Esophagus mucosa (tissue), 1 donor: Measurements from ENCODE around the gene TMEM151B. TPM values are rescaled to one million over a fixed set of nuclear protein-coding genes. Genes with fewer than 3 reads are reported as not detected.

Experiments used
- ATAC-seq: fragments of 200-7000 bp; cut with Tn5 transposase; one replicate; pipeline ENCODE4 v1.9.1; 2020
- total RNA-seq: library from RNA; stranded (reverse); gene quantifications from one replicate; pipeline ENCODE4 v1.2.4, GENCODE V29; 2023
- donor health status: DM: yes; HTN: yes; CAD: no.

The TMEM151B gene
- total RNA-seq, 1 donor from 2014 or later: not detected

DNA sequence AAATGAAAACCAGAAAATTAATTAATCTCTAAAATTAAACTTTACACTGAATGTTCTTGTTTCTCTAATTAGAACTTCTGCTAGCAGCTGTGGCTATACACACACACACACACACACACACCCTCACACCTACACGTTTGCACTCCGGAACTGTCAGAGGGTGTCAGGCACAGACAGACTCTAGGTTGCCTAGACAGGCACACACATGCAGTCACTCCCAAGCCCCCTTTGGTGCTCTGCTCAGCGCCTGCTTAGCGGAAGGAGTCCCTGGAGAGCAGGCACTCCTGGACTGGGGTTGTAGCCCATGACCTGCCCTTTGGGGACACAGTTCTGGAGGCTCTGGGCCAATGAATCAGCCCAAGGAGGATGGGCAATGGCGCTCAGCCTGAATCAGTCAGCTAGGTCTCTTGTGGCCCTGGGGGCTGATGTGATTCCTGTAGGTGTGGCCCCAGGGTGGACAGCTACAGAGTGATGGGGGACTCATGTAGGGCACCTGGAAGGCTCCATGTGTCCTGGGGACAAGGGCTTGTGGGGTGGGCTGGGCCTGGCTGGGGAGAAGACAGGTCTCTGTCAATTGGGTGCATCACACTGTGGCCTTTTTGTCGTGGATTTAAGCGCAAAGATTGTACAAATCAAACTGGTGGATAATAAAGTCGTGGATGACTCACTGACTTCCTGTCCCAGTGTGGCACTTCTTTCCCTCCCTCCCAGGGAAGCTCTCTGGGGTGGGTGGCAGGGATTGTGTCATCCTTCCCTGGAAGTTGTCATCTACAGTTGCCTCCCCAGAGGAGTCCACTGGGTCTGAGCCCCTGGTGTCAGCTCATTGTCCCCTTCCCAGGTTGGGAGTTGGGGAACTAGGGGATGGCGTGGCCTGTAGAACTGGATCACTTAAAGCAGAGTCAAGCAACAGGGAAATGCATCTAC, 8.8 kb downstream of the TMEM151B start:
- ATAC-seq: no peak

DNA sequence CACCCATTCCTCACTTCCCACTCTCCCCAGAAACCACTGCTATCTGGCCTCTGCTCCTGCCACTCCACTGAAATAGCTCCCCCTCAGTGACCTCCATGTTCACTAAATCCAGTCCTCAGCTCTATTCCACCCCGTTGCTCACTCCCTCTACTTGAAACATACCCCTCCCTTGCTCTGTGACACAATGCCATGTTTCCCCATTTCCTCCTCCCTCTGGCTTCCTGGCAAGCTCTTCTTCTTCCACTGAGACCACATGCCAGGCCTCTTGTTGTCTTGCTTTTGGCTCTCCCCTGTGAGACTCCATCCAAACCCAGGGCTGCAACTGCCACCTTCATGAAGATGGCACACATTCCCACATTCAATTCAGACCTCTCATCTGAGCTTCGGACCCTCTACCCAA, 13.9 kb downstream of the TMEM151B start:
- no peak for ATAC-seq

DNA sequence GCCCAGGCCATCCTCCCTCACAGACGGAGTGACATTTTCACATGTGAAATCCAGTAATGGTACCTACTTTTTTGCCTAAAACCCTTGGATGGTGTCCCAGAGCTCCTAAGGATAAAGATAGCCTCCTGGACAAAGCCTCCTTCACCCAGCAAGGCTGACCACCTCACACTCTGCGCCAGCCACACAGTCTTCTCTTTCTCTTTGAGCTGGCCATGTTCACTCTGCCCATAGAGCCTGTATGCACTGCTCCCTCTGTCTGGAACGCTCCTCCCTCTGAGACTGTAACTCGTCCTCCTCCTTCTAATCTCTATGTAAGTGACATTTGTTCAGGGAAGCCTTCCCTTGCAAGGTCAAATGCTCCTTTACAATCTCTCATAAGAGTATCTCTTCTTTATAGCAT, 14.6 kb downstream of the TMEM151B start:
- ATAC-seq: no peak

DNA sequence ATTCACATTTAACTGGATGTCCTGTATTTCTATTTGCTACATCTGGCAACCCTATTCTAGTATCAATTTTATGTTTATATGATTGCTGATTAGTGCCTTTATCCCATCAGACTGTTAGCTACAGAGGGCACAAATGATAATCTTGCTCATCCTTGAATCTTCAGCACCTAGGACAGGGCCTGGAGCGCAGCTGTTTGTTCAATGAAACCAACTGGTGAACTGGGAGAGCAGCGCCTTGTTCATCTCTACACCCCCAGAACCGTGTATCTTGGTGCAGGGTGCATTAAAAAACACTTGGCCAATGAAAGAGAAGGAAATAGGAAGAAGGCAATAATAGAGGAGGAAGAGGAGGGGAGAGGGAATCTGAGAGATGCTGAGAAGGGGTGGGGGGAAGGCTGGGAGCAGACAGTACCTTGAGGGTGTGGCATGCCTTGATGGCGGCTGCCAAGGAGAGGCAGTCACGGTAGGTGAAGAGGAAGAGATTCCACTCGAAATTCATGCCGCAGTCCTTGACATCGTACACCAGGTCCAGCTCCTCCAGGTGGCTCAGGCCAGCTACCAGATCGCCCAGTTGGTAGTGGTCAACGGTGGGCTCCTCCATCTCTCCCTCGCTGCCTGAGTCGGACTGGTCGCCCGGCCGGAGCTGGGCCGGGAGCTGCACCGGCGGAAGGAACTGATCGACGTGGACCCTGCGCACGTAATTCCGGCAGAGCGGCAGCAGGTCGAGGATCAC, 15.5 kb downstream of the TMEM151B start:
- ATAC-seq: no peak

DNA sequence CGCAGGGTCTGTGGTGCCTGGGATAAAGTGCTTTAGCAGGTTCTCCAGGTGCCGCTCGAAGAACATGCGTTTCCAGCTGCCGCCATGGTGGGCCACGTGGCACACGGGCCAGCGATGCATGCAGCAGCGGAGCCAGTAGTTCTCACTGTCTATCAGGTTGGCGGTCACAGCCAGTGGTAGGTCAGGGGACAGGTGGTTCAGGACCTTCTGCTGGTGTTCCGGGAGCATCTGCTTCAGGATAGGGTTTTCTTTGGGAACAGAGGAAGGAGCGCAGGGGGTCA, 16.0 kb downstream of the TMEM151B start:
- no peak for ATAC-seq

DNA sequence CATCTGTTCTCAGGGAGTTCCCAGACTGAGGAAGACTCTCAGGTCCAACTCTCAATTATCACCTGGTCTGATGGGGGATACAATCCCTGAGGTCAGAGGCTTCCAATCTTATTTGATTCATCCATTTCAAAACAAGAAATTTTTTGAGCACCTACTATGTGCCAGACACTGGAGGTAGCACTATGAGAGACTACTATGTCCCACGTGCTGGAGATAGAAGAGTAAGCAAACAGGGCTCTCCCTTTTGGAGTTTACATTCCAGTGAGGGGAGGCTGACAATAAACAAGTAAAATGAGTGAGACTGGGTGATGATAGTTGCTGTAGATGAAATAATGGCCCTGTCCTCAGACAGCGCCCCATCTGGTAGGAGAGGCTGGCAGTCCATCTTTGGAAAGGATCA, 16.5 kb downstream of the TMEM151B start:
- ATAC-seq: no peak

DNA sequence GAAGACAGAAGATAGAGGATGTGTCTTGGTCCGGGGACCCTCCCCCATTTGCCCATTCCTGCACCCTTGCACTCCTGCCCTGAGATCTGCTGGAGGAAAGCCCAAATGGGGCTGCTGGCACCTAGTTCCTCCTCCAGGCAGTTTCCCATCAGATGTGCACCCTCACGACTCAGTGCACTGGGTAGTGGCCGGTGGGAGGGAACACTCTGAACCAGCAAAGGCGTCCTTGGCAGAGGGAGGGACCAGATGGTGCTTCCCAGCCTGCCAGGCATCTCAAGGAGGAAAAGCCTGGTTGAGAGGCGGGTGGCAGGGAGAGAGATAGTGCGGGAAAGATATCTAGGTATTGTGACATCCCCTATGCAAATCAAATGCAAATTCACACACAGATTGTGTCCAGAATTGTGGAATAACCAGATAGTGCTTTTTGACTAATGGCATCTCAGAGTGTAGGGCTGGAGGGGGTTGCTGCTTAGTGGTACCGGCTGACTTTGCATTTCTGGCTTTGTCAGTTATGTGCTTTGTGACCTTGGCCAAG, 19.5 kb downstream of the TMEM151B start:
- ATAC-seq: no peak

DNA sequence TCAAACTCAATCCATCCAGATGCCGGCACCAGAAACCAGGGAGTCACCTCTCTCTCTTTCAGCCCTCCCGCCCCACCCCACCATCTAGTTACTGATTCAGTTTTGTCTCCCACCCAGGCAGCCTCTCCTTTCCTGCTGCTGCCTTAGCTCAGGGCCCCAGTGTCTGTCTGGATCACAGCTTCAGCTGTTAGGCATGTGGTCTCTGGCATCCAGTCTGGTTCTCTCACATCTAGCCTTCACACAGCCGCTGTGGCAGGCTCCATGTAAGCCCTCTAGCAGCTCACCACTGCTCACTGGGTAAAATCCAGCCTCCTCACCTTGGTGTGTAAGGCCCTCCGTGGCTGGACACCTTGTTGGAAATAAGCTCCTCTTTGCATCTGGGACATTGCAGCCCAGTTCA, 21.6 kb downstream of the TMEM151B start:
- ATAC-seq: no peak

DNA sequence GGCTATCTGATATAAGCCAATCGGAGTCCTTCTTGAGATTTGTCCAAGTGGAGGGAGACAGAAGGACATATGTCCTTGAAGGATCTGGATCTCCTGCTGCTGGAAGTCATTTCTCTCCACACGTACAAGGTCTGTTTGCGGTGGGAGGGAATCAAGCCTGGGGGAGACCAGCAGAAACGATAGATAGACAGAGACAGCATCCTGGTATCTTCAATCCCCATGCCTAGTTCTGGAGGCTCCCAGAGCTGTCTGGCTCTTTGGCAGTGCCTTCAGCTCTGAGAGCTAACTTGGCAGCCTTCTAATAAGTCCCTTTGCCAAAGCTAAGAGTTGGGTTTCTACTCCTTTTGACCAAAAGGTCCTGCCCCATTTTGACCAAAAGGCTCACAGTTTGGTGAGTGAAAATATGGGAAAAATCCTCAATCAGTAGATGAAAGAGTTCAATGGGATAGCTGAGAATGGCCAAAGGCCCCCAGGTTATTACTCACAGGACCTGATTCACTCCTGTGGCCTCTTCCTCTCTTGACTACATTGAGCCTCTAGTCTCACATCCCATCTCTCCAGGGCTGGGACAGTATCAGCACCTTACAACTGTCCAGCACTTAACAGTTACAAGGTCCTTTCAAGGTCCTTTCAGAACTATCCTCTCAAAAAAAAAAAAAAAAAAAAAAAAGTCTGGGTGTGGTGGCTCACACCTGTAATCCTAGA, 22.6 kb downstream of the TMEM151B start:
- no peak for ATAC-seq

DNA sequence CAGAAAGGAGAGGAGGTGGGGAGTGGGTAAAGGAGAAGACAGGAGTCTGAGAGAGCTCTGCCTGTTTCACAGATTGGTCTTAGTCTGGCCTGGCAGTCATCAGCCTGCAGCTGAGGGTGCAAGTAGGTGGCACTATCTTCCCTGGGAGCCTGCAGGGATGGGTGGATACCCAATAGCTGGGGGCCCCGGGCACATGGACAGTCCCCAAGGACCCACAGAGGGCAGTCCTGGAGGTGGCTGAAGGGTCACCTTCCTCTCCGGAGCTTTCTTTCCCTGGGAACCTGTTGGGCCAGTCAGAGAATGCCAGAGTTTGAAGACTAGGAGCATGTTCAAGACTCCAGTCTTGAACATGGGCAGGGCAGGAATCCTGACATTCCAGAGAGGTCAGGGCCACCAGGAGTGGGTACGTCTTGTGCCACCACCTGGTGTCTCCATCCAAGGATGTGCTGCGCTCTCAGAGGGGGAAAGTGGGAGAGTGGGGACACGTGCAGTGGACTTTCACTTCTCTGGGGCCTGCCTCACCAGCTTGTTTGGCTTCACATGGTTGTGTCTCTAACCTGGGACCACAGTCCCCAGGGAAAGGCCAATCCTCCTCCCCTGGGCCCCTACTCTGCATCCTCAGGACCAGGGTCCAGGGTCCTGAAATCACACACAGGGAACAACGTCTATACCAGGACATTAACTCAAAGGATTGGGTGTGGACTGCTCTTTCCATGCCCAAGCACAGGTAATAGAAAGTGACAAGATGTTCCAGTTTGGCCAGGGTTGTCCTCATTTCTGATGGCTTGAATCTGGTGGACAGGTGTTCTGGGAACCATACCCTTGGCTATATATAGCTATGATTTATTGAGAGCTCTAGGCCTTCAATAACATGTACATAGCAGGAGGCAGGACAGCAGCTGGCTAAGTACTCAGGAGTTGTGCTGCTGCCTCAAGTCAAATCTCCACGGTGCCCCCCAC, 24.9 kb downstream of the TMEM151B start:
- ATAC-seq: no peak

DNA sequence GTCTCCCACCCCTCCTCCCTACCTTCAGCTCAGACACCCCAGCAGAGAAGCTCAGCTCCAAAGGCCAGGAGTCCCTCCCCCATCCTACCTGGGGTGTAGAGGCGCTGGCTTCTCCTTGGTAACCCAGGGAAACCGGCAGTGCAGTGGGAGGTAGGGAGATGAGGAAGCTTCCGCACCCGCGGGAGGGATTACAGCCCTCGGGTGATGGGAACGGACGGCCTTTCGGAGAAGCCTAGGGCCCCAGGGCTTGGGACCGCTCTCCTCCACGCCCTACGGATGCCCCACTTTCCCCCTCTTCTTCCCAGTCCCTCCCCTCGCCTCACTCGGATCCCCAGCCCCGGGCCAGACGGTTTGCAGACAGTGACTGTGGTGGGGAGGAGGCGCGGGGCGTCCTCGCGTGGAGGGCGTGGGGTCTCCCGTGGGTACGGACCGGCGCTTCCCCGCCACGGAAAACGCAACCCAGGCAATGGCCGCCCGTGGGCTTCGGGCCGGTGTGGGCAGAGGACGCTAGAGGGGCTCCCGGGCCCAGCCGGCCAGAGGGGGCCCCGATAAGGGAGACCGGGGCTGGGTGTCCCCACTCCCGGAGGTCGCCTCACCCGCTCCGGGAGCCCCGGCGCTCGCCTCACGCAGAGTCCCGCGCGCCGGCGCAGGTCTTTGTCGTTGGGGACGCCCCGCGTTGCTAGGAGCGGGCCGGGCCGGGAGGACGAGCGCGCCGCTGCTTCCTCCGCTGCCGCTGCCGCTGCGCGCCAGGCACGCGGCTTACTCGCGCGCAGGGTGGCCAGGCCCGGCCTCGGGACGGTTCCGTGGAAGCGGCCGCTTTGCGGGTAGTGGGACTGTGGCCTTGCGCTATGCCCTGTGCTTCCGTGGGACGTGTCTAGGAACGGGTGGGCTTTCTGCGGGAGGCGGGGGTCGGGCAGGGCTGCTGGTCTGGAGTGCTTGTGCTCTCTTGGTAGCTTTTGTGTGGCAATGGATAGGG, 27.1 kb downstream of the TMEM151B start:
- peak; percentile 59 for ATAC-seq

DNA sequence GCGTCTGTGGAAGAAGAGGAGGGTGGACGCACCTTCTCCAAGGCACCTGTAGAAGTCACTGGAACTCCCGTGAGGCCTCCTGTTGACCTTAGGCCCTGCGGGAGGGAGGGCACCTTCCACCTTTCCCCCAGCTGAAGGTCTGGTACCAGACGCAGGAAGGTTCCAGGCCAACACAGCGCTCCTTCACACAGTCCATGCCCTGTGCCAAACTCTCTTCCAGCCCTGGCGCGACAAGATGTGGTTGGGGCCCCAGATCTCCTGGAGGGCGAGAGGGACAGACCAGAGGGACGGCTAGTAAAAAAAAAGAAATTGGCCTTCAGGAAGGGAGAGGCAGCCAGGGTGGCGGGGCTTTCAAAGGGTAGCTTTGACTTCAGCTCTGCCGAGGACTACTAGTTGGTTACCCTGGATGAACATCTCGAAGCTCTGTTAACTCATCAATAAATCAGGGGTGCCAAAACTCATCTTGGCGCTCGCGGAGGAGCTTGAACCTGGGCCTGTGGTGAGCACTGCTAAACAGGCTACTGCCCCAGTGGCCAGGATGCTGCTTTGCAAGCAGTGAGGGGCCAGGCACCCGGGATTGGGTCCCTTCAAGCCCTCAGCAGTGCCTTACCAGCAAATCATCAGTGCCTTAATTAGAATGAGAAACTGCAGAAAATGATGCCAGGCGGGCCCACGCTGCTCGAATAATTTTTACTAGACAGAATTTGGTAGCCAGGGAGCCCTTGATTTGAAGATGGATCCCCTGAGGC, 28.0 kb downstream of the TMEM151B start:
- ATAC-seq: peak; percentile 13

DNA sequence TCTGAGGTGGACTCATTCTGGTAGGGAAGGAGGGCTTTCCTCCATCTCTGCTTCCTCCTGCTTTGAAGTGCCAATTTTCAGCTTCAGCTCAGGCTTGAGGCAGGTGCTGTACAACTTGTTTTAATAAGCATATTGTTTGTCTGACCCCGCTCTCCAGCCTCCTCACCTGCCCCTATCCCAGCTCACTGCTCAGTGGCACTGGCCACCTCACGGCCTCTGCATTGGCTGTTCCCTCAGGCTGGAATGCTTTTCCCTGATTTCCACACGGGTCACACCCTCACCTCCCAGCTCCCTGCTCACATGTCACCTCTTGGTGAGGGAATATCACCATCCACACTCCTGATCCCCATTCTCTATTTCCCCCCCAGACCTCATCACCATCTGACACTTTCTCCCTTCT, 28.6 kb downstream of the TMEM151B start:
- ATAC-seq: no peak

DNA sequence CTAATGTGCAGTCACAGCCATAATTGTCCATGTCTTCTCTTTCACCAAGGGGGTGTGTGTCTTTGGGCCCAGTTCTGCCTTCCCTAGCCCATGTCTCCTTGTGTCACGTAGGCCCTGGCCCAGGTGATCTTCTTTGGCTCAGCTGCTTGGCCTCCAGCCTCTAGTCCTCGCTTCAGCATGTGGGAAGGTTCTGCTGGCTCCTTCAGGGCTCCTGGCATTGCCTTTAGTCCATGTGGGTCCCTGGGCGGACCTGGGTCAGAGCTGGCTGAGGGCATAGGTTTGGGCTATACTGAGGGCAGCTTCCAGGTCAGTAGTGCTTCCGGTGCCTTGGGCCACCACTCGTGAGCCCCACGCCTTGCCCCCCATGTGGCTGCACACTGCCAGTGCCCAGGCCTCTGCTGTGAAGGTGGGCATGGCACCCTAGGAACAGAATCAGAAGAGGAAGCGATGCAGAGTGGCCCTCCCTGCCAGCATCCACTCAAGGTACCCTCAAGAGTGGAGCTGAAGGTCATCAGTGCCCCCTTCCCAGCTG, 30.1 kb downstream of the TMEM151B start:
- ATAC-seq: no peak

DNA sequence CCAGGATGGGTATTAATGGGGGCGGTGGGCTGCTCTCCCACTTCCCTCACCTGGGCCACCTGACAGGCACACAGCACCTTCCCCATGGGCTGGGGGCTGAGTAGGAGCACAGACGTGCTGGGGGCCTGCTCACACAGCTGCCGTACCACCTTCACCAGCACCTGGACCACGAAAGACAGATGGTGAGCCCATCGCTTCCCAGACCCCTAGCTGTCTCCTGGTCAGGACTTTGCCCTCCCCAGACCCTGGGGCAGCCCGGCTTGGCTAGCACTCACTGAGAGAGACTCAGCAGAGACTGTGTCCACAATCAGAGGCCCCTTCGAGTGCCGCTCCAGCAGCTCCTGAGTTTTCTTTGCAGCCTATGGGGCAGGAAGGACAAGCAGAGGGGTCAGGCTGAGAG, 30.9 kb downstream of the TMEM151B start:
- no peak for ATAC-seq

DNA sequence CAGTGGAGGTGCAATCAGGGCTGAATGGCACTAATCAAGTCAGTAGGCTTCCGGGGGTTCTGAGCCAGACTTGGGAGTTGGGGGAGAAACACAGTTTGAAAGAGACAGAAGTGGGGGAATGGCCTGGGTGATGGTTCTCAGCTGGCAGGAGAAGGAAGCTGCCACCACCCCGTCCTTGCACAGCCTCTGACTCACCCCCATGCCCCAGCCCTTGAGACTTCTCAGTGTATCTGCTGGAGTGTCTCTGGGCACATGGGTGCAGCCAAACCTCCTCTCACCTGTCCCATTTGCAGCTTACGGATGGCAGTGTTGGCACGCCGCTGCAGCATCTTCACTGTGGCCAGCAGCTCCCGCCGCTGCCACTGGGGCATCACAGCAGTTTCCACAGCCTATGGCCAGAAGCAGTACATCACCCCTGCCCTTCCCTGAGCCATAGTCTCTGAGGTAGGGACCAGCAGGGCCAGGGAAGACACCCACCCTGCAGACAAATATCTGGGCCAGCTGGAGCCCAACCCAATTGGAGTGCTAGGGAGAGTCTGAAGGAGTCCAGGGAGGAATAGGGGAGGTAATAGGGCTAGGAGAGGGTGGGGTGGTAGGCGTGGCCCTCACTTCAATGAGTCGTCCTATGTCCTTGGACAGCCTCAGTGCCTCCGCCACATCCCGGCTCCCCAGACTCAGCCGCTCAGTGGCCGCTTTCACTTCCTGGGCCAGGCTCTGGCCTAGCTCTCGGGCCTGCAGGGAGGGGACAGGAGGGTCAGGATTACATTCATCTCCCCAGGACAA, 31.7 kb downstream of the TMEM151B start:
- peak; percentile 33 for ATAC-seq

DNA sequence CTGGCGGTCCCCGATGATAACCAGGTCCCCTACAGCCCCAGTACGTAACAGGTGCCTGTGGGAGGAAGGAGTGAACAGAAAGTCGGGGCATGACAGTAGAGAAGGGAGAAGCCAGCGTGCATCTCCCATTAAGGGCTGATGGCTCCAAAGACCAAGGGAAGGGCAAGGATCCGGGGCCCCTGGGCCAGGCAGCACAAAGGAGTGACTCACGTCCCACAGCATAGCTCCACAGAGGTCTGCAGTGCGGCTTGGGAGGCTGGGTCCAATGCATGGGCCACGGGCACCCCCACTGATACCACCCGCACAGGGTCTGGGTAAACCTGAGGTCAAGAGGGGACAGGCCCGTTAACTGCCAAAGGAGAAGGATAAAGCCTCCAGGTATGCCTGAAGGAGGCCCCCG, 32.6 kb downstream of the TMEM151B start:
- ATAC-seq: no peak

DNA sequence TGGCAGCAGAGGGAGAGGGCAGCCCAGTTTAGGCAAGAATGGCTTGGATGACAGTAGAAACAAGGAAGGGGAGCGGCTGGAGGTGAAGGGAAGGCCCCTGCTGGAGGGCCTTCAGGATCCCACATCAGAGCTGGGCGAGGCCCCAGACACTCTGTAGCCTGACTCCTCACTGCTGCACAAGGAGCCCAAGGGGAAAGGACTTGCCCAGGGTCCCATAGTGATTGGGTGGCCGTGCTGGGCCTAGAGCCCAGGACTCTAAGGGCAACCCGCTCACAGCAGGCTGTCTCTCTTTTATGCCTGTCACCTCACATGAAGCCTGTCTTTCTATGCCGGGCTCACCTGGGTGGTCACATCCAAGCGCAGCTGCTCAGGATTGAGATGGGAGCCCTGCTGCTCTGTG, 33.6 kb downstream of the TMEM151B start:
- no peak for ATAC-seq
